Upper lobe of left lung (tissue), 6 donors: ENCODE results near the gene MRGPRF. TPM values are rescaled to one million over a fixed set of nuclear protein-coding genes. Genes with fewer than 3 reads are reported as not detected.

Experiments
- ATAC-seq, 2 donors: fragments of 200-7000 bp; cut with Tn5 transposase; one replicate each; pipeline ENCODE4 v1.9.1; 2022; ENCODE audit warnings: mild to moderate bottlenecking in 2 of 2, moderate library complexity in 2 of 2; ENCODE audit not compliant: low FRiP score in 2 of 2
- DNase-seq, 2 donors: peaks; one replicate each; pipeline ENCODE4 v3.0.0-alpha.2; 2019 to 2020
- H3K27ac ChIP-seq, 4 donors: fragments of 200-600 bp; sonication (generic); one replicate each; pipeline ENCODE4 v1.5.1; 2016 to 2019
- H3K27me3 ChIP-seq, 4 donors: fragments of 200-600 bp; sonication (generic); one replicate each; pipeline ENCODE4 v1.5.1; 2017 to 2019
- H3K36me3 ChIP-seq, 4 donors: fragments of 200-600 bp; sonication (generic); one replicate each; pipeline ENCODE4 v1.5.1; 2016 to 2019
- H3K4me1 ChIP-seq, 4 donors: fragments of 200-600 bp; sonication (generic); one replicate each; pipeline ENCODE4 v1.5.1; 2018 to 2019
- H3K4me3 ChIP-seq, 4 donors: fragments of 200-600 bp; sonication (generic); one replicate each; pipeline ENCODE4 v1.5.1; 2017 to 2019; ENCODE audit warnings: mild to moderate bottlenecking in 2 of 4, moderate library complexity in 1 of 4
- H3K9me3 ChIP-seq, 4 donors: fragments of 200-600 bp; sonication (generic); one replicate each; pipeline ENCODE4 v1.5.1; 2018 to 2019
- CTCF ChIP-seq, 6 experiments: fragments of 450-650 bp in 4 of 6; fragments of 200-600 bp in 2 of 6; sonication (generic) in 2 of 6; IDR thresholded peaks; one replicate each; pipeline ENCODE4 v1.5.1; 2016 to 2019; ENCODE audit warnings: antibody characterized with exemption in 6 of 6
- EP300 ChIP-seq, 4 donors: sonication (generic); formaldehyde crosslinking; IDR thresholded peaks; one replicate each; pipeline ENCODE4 v1.5.1; 2017; ENCODE audit warnings: antibody characterized with exemption in 4 of 4, control low read depth in 2 of 4
- POLR2A ChIP-seq, 4 donors: fragments of 450-650 bp; IDR thresholded peaks; one replicate each; pipeline ENCODE4 v1.5.1; 2016 to 2017; ENCODE audit warnings: antibody characterized with exemption in 4 of 4, mild to moderate bottlenecking in 2 of 4
- POLR2AphosphoS5 ChIP-seq, 2 donors: sonication (generic); formaldehyde crosslinking; IDR thresholded peaks; one replicate each; pipeline ENCODE4 v1.5.1; 2017; ENCODE audit warnings: antibody characterized with exemption in 2 of 2
- WGBS, 2 donors: methylation state at CpG; one replicate each; pipeline ENCODE4 v1.1.5; 2017 to 2018; 5-methylcytosine and 5-hydroxymethylcytosine counted together
- total RNA-seq, 6 donors: library from RNA; depleted of rRNA in 4 of 6; stranded (reverse); fragments of >200 nt in 4 of 6; gene quantifications; one replicate each; pipeline versions ENCODE4 v1.1.0 to v1.2.1, GENCODE V29; 2016 to 2021
- donor health status: DM: no; HTN: no; CAD: no; lungs with moderate emphysema.
- donor health status: DM: no; HTN: yes; CAD: no; lungs with severe emphysema.

MRGPRF gene
- total RNA-seq, 6 donors from 2014 or later = 3.0 to 16.2 (median 10.7) TPM

DNA sequence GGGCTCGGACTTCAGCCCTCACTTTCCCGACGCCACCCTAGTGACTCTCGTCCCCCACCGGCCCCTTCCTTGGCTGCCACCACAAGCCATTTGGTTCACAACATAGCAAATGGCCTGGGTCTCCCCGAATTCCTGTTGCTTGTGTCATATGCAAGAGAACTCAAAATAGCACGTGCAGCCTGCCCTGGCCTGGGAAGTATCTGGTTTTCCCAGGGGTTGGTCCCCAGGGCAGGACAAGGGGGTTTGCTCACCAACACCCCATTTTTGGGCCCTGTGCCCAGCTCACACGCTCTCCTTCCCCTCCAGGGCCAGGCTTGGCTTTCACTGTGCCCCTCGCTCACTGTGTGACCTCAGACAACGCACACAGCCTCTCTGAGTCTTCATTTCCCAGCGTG, 22.9 kb upstream of the MRGPRF start:
- ATAC-seq = no peak
- Histone ChIP-seq H3K36me3 (no peaks in the 10 kb centered on the region), H3K4me3 (no peak overlapping the region), H3K9me3 (no peaks in the 10 kb centered on the region), H3K27ac (peak overlapping the region; percentile 3 to 68 (median 50)), H3K4me1 (peaks cover 0 to 8% (median 6%) of the 10 kb centered on the region in 4 donors), H3K27me3 (no peaks in the 10 kb centered on the region)
- DNase-seq = no peak
- no peak for TF ChIP-seq POLR2A (IDR thresholded peaks at IDR 0.05)
- TF ChIP-seq CTCF (IDR thresholded peaks at IDR 0.05) = no peak
- no peak for TF ChIP-seq EP300 (IDR thresholded peaks at IDR 0.05)
- no peak for TF ChIP-seq POLR2AphosphoS5 (IDR thresholded peaks at IDR 0.05)
- 74 to 78% methylated on average over 8 to 11 of the region's 11 CpGs for WGBS, 2 donors

DNA sequence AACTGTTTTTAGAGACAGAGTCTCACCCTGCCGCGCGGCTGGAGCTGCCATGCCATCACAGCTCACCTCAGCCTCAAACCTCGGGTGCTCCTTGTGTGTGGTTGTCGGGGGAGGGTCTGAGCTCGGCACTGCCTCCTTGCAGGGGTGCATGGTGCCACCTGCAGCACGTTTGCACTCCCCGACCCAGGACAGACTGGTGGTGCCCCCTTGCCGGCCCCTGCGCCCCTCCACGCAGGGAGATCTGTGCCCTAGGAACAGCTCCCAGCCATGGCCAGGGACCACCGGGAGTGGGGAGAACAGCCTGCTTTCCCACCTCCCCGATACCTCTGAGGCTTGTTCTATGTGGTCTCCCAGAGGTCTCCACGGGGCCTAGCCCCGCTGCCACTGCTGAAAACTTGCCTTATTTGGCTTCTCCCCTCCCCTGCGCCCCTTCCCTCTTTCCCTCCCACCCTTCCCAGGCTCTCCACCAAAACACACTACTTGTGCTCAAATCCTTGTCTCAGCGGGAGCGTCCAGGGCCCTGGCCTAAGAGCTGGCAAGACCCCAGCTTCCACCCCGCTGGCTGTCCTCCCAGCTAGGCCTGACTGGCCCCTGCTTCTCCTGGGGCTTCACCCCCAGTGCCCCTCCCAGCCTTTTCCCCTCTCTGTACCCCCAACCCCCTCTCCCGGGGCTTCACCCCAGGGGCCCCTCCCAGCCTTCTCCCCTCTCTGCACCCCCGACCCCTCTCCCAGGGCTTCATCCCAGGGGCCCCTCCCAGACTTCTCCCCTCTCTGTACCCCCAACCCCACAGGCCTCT, 22.3 kb upstream of the MRGPRF start:
- H3K4me1 ChIP-seq = peaks cover 0 to 7% (median 6%) of the 10 kb centered on the region in 4 donors
- H3K27me3 ChIP-seq = no peaks in the 10 kb centered on the region
- H3K27ac ChIP-seq = peak overlapping the region; percentile 3 to 68 (median 50)
- no peaks in the 10 kb centered on the region for H3K9me3 ChIP-seq
- no peak overlapping the region for H3K4me3 ChIP-seq
- 65 to 66% methylated on average over 18 to 21 of the region's 21 CpGs for WGBS, 2 donors
- DNase-seq (peak in 1 of 2 donors; percentile 60), ATAC-seq (no peak)
- H3K36me3 ChIP-seq = no peaks in the 10 kb centered on the region
- no peak for TF ChIP-seq POLR2A (IDR thresholded peaks at IDR 0.05)
- TF ChIP-seq POLR2AphosphoS5 (IDR thresholded peaks at IDR 0.05) = no peak
- TF ChIP-seq EP300 (IDR thresholded peaks at IDR 0.05) = no peak
- TF ChIP-seq CTCF (IDR thresholded peaks at IDR 0.05) = no peak

- TF ChIP-seq POLR2A (IDR thresholded peaks at IDR 0.05) = no peak
- TF ChIP-seq CTCF (IDR thresholded peaks at IDR 0.05) = no peak
- no peak for TF ChIP-seq POLR2AphosphoS5 (IDR thresholded peaks at IDR 0.05)
- TF ChIP-seq EP300 (IDR thresholded peaks at IDR 0.05) = no peak
- ATAC-seq = peak in 1 of 2 donors; percentile 11
- 87 to 89% methylated on average over 22 of the region's 22 CpGs for WGBS, 2 donors
Measured at GRCh38 chr11:69034123-69034867, 21.2 kb upstream of the MRGPRF start.

DNA sequence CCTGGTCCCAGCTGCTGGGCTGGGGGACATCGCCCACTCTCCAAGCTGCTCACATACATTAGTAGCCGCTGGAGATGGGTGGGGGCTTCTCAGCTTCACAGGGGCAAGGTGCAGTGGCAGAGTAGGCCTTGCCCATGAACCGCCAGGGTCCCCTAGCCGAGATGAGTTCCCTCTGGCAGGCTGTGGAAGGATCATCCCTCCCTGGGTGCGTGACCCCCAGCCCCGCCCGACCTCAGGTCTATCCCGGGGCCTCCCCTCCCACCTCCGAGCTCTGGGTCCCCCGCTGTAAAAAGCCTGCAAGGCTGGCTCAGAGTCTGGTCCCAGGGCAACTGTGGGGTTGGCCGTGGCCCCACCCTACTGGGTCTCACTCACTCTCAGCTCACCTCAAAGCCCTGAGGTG, 20.4 kb upstream of the MRGPRF start:
- no peaks in the 10 kb centered on the region for H3K36me3 ChIP-seq

More at GRCh38 chr11:69034123-69034867, 21.2 kb upstream of the MRGPRF start:
- Histone ChIP-seq H3K9me3 (no peaks in the 10 kb centered on the region), H3K4me3 (no peak overlapping the region), H3K27ac (no peak overlapping the region), H3K27me3 (no peaks in the 10 kb centered on the region), H3K4me1 (peaks cover 0 to 7% (median 5%) of the 10 kb centered on the region in 4 donors), H3K36me3 (no peaks in the 10 kb centered on the region)
- DNase-seq = peak in 1 of 2 donors; percentile 42

More for the DNA sequence above, 20.4 kb upstream of the MRGPRF start:
- ATAC-seq (no peak), DNase-seq (peak in 1 of 2 donors; percentile 54)
- H3K27me3 ChIP-seq = no peaks in the 10 kb centered on the region
- TF ChIP-seq POLR2AphosphoS5 (IDR thresholded peaks at IDR 0.05) (no peak), POLR2A (IDR thresholded peaks at IDR 0.05) (no peak), CTCF (IDR thresholded peaks at IDR 0.05) (no peak)
- no peak overlapping the region for H3K4me3 ChIP-seq
- no peaks in the 10 kb centered on the region for H3K9me3 ChIP-seq
- H3K4me1 ChIP-seq = peaks cover 1 to 10% (median 4%) of the 10 kb centered on the region in 4 donors
- H3K27ac ChIP-seq = no peak overlapping the region
- WGBS, 2 donors = 84 to 89% methylated on average over 1 to 10 of the region's 11 CpGs
